Measurements from ENCODE around the gene PCBP4.

Gene PCBP4

DNA sequence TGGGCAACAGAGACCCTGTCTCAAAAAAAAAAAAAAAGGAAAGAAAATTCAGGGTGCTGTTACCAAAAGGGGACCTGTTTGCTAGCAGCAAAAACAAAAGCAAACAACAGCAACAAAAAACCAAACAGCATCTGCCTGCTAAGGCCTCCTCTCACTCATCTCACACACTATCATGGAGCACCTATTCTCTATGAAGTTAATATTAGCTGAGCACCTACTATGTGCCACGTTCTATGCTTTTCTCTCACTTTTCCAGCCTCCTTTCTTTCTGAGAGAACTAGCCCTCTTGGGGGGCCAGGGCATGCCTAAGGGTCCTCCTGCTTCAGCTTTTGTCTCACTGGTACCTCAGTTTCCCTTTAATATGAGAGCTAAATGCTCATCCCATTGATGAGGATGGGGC, 12.5 kb downstream of the PCBP4 start:
- no peak for DNase-seq

- DNase-seq = no peak
Measured at GRCh38 chr3:51954105-51954504, 13.1 kb downstream of the PCBP4 start.

DNA sequence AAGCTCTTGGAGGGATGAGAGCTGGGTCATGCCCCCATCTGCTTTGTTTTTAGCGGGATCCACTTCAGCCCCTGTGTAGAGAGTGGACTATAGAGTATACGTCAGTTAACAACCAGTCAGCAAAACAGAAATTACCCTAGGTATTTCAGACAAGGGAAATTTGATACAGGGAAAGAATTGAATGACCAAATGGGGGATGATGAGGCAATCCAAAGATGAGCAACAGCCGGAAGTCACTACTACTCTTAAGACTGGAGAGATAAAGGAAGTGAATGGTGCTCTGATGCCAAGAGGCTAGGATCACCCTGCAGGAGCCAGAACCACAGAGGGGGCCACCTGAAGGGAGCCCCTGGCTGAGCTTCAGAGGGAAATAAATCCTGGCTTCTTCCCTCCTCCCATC, 13.8 kb downstream of the PCBP4 start:
- DNase-seq = no peak

DNA sequence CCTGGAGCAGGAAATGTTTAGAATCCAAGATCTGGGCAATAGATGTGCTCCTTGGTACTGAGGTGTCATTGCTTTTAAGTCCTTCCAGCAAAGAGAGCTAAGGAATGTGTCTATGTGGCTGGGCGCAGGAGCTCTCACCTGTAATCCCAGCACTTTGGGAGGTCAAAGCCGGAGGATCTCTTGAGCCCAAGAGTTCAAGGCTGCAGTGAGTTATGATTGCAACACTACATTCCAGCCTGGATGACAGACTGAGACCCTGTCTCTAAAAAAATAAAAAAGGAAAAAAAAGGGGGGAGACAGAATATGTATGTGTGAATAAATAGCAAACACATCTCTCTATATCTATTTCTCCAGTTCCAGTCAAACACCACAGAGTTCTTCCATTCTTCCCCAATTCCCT, 16.4 kb downstream of the PCBP4 start:
- no peak for DNase-seq

DNA sequence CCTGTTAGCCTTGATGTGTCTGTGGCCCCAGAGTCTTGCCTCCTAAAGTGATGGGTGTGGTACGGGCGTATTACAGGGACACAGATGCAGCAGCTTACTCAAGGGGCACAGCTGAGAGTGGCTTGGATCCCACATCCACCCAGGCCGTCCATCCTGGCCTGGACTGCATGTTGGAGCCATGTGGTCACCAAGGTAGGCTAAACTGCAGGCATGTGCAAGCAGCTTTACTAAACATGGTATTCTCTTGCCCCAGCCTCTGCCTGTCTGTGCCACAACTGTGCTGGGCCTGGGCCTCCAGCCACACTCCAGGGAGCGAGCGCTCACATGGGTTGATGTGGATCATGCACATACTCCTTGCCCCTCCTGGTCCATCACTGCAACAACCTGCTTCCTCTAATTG, 18.1 kb downstream of the PCBP4 start:
- no peak for DNase-seq

GRCh38 chr3:51948016-51948580, 19.2 kb downstream of the PCBP4 start:
- DNase-seq = no peak

- DNase-seq = no peak
Measured at GRCh38 chr3:51947215-51947900, 19.9 kb downstream of the PCBP4 start.

DNA sequence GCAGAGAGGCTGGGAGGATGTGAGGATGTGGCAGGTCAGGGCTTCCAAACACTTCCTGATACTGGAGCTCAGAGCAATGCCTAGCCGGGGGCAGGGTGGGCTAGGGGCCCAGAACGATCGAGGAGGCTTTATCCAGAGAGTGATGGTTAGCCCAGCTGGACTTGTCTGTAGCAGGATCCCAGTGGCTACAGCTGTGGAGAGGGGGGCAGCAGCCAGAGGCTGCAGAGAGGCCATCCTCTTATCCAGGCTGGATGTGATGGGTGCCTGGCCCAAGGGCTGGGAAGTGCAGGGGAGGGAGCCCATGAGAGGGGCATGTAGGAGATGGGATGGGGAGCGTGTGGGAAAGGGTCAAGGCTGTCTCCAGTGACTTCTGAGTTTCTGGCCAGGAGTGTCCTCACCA, 20.5 kb downstream of the PCBP4 start:
- no peak for DNase-seq

- no peak for DNase-seq
Measured at GRCh38 chr3:51945926-51946705, 21.1 kb downstream of the PCBP4 start.

GRCh38 chr3:51945031-51945840, 22.0 kb downstream of the PCBP4 start:
- DNase-seq = no peak

- no peak for DNase-seq
Measured at GRCh38 chr3:51944451-51945021, 22.7 kb downstream of the PCBP4 start.

DNA sequence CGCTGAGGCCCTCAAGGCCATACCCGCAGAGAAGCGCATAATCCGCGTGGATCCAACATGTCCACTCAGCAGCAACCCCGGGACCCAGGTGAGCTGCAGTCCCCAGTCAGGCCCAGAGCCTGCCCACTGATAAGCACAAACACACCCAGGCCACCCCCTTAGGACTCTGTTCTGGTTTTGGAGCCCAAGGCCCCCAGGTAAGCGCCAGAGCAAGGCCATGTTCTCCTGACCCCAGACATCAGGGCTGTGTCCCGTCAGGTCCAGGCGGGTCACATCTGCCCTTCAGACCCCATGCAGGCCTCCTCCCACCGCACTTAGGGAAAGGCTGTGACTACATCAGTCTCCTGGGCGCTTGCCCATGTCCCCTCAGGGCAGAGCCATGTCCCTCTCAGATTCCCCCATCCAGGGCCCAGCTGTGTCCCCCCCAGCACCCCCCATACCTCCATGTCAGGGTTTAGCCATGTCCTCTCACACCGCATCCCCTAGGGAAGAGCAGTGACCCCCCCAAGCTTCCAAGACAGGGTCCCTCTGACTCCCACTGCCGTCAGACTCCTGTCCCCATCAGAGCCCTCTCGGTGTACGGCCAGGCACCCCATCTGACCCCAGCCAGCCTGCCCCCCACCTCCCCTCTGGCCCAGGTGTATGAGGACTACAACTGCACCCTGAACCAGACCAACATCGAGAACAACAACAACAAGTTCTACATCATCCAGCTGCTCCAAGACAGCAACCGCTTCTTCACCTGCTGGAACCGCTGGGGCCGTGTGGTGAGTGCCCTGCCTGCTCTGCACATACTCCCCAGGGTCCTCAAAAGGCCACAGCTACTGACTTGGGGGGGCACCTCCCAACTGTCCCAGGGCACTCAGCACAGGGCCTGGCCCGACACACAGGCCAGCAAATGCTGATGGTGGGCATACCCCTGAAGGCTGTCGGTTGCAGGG, 23.5 kb downstream of the PCBP4 start:
- DNase-seq = no peak

DNA sequence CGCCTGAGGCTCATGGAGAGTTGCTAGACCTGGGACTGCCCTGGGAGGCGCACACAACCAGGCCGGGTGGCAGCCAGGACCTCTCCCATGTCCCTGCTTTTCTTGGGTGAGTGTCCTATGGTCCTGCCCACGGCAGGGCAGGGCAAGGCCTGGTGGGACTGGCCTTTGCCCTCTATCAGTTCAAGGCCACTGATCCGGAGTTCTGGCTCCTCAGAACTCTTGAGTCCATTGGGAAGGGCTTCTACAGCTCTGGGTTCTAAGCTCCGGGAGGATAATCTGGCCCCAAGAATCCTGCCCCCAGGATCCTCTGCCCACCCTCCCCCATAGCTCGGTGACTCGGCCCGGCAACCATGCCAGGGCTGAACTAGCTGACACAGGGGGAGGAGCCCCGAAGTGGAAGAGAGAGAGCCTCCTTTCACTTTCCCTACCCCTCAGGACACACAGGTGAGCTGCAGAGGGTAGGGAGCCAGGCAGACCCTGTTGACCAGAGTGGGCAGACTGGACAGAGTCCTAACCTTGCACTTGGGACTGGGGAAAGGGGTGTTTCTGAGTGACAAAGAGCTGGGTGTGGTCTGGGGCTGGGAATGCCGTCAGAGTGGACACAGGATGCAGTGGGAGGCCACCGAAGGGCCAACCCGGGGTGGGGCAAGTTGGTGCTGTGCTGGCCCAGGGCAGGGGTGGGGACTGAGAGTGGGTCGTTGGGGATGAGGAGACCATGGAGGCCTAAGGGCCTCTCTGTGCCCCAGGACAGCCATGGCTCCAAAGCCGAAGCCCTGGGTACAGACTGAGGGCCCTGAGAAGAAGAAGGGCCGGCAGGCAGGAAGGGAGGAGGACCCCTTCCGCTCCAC, 24.4 kb downstream of the PCBP4 start:
- peak; percentile 52 to 63 for DNase-seq

GRCh38 chr3:51941798-51942602, 25.3 kb downstream of the PCBP4 start, which contains the start of the genes PARP3 and RRP9:
TSS of gene PARP3 (plus strand) at chr3:51942363. CDS start at chr3:51943356, 993 bp downstream.
TSS of gene RRP9 (minus strand) at chr3:51941904. CDS start at chr3:51941867, 37 bp downstream.
- DNase-seq = peak; percentile 100

GRCh38 chr3:51941463-51941797, 25.8 kb downstream of the PCBP4 start:
- DNase-seq = no peak

- no peak for DNase-seq
Measured at GRCh38 chr3:51940648-51941462, 26.4 kb downstream of the PCBP4 start.

DNA sequence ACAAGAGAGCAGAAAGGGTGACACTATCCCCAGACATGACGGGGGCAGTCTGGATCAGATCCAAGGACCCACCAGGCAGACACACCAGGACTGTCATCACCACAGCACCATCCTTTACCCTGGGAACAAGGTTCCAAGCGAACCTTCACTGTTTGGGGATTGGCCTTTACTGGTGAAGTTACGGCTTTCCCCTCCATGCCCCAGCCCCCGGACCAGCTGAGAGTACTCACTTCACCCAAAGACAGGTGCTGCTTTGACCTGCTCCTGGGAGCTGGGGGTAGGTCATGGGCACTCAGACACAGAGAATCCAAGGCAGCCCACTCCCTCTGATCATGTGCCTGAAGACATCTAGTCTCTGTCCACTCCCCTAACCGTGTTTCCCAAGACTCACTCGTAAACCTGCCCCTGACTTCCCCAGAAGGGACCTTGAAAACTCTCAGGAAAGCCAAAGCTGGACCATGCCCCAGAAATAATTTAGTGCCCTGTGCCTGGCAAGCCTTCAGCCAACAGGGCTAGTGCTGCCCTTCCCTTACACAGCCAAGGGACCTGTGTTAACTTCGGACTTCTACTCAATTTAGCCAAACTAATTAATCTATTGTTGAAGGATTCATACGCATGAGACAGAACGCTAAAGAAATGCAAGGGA, 28.4 kb downstream of the PCBP4 start:
- no peak for DNase-seq
